DMS 273 (cell line): ENCODE measurements around the gene ALDH9A1.

ENCODE experiments used
- DNase-seq: peaks from one replicate; lab custom pipeline; 2025; ENCODE audit not compliant: unreplicated experiment; lab: John Stamatoyannopoulos, UW

Gene ALDH9A1

GRCh38 chr1:165628147-165628822 lies 70.1 kb downstream of the ALDH9A1 start:
- no peak for DNase-seq

GRCh38 chr1:165624441-165624840 lies 73.9 kb downstream of the ALDH9A1 start:
- DNase-seq = no peak

- no peak for DNase-seq
Measured at GRCh38 chr1:165623624-165624023, 74.7 kb downstream of the ALDH9A1 start.

GRCh38 chr1:165619647-165620151 lies 78.7 kb downstream of the ALDH9A1 start:
- DNase-seq = peak; percentile 36

- no peak for DNase-seq
Measured at GRCh38 chr1:165616987-165617546, 81.3 kb downstream of the ALDH9A1 start.

- no peak for DNase-seq
Measured at GRCh38 chr1:165616054-165616612, 82.2 kb downstream of the ALDH9A1 start.
